SK-N-SH treated with all-trans-retinoic acid at 6 μM for 48 hours (cell line): ENCODE measurements around the gene KLHDC8B.

Experiments used
- ATAC-seq: fragments of 200-7000 bp; cut with Tn5 transposase; 3 replicates; pipeline ENCODE4 v1.9.1; 2020; ENCODE audit warnings: mild to moderate bottlenecking, moderate library complexity
- ARNTL ChIP-seq: fragments of 450-650 bp; formaldehyde crosslinking; IDR thresholded peaks from 2 replicates; pipeline ENCODE4 v1.5.0; 2020; ENCODE audit warnings: low read depth, mild to moderate bottlenecking, moderate library complexity, borderline replicate concordance
- BACH2 ChIP-seq: fragments of 250-450 bp; sonication (Bioruptor Pico); IDR thresholded peaks from 2 replicates; pipeline ENCODE4 v1.9.0; 2021; ENCODE audit warnings: mild to moderate bottlenecking, borderline replicate concordance
- CREB5 ChIP-seq: fragments of 250-450 bp; sonication (Bioruptor Pico); IDR thresholded peaks from 2 replicates; pipeline ENCODE4 v1.5.1; 2020; ENCODE audit warnings: low read depth, mild to moderate bottlenecking, moderate library complexity
- CSDC2 ChIP-seq: fragments of 250-450 bp; sonication (Bioruptor Pico); IDR thresholded peaks from 2 replicates; pipeline ENCODE4 v1.5.0; 2020; ENCODE audit warnings: mild to moderate bottlenecking, moderate library complexity
- ESRRG ChIP-seq: fragments of 250-450 bp; sonication (Bioruptor Pico); IDR thresholded peaks from 2 replicates; pipeline ENCODE4 v1.6.1; 2021; ENCODE audit warnings: mild to moderate bottlenecking
- ISL1 ChIP-seq: fragments of 250-450 bp; sonication (Bioruptor Pico); IDR thresholded peaks from 2 replicates; pipeline ENCODE4 v2.1.2; 2022; ENCODE audit warnings: mild to moderate bottlenecking, moderate library complexity
- OSR1 ChIP-seq: fragments of 250-450 bp; sonication (Bioruptor Pico); IDR thresholded peaks from 2 replicates; pipeline ENCODE4 v1.8.0; 2022; ENCODE audit warnings: moderate library complexity, mild to moderate bottlenecking, inconsistent platforms
- PATZ1 ChIP-seq: fragments of 250-450 bp; sonication (Bioruptor Pico); IDR thresholded peaks from 2 replicates; pipeline ENCODE4 v1.8.0; 2020; ENCODE audit warnings: mild to moderate bottlenecking, moderate library complexity, borderline replicate concordance
- POU6F1 ChIP-seq: fragments of 250-450 bp; sonication (Bioruptor Pico); IDR thresholded peaks from 2 replicates; pipeline ENCODE4 v1.8.0; 2021; ENCODE audit warnings: low read depth, mild to moderate bottlenecking, moderate library complexity, borderline replicate concordance
- PPARA ChIP-seq: fragments of 250-450 bp; sonication (Bioruptor Pico); IDR thresholded peaks from 2 replicates; pipeline ENCODE4 v1.5.0; 2020; ENCODE audit warnings: mild to moderate bottlenecking, borderline replicate concordance
- RARB ChIP-seq: fragments of 250-450 bp; sonication (Bioruptor Pico); IDR thresholded peaks from 2 replicates; pipeline ENCODE4 v1.8.0; 2021; ENCODE audit warnings: mild to moderate bottlenecking, moderate library complexity
- SNAI2 ChIP-seq: fragments of 250-450 bp; sonication (Bioruptor Pico); IDR thresholded peaks from 2 replicates; pipeline ENCODE4 v1.5.0; 2020; ENCODE audit warnings: mild to moderate bottlenecking, moderate library complexity
- TCF4 ChIP-seq: fragments of 250-450 bp; sonication (Bioruptor Pico); IDR thresholded peaks from 2 replicates; pipeline ENCODE4 v1.8.0; 2021; ENCODE audit warnings: mild to moderate bottlenecking, moderate library complexity, borderline replicate concordance
- TOX ChIP-seq: fragments of 250-450 bp; sonication (Bioruptor Pico); IDR thresholded peaks from 2 replicates; pipeline ENCODE4 v1.8.0; 2021; ENCODE audit warnings: mild to moderate bottlenecking, moderate library complexity, borderline replicate concordance
- TSHZ2 ChIP-seq: fragments of 250-450 bp; sonication (Bioruptor Pico); IDR thresholded peaks from 2 replicates; pipeline ENCODE4 v1.5.0; 2020; ENCODE audit warnings: mild to moderate bottlenecking, moderate library complexity
- ZC3H10 ChIP-seq: fragments of 250-450 bp; sonication (Bioruptor Pico); IDR thresholded peaks from 2 replicates; pipeline ENCODE4 v1.5.1; 2021; ENCODE audit warnings: mild to moderate bottlenecking, moderate library complexity
- ZFP3 ChIP-seq: fragments of 250-450 bp; sonication (Bioruptor Pico); IDR thresholded peaks from 2 replicates; pipeline ENCODE4 v1.5.0; 2020; ENCODE audit warnings: mild to moderate bottlenecking, moderate library complexity
- ZFP30 ChIP-seq: fragments of 450-650 bp; formaldehyde crosslinking; IDR thresholded peaks from 2 replicates; pipeline ENCODE4 v1.5.0; 2022; ENCODE audit warnings: mild to moderate bottlenecking, moderate library complexity
- ZNF565 ChIP-seq: fragments of 450-650 bp; formaldehyde crosslinking; conservative IDR thresholded peaks from 2 replicates; pipeline ENCODE4 v1.5.0; 2020; ENCODE audit warnings: low read depth, mild to moderate bottlenecking, moderate library complexity
- ZNF70 ChIP-seq: fragments of 450-650 bp; formaldehyde crosslinking; IDR thresholded peaks from 2 replicates; pipeline ENCODE4 v1.5.0; 2020; ENCODE audit warnings: mild to moderate bottlenecking, moderate library complexity
- ZNF8 ChIP-seq: fragments of 450-650 bp; formaldehyde crosslinking; IDR thresholded peaks from 2 replicates; pipeline ENCODE4 v1.5.0; 2020; ENCODE audit warnings: mild to moderate bottlenecking, moderate library complexity

The KLHDC8B gene

GRCh38 chr3:49124991-49125670, 46.3 kb upstream of the KLHDC8B start:
- ATAC-seq, result no peak
- TF ChIP-seq CREB5 (CRISPR knock-in tag) (no peak), CSDC2 (CRISPR knock-in tag) (no peak), ZNF8 (CRISPR knock-in tag) (no peak), ZFP3 (CRISPR knock-in tag) (no peak), ESRRG (CRISPR knock-in tag) (no peak), ISL1 (CRISPR knock-in tag) (no peak), RARB (CRISPR knock-in tag) (no peak), TSHZ2 (CRISPR knock-in tag) (no peak), BACH2 (CRISPR knock-in tag) (no peak), SNAI2 (CRISPR knock-in tag) (no peak), PPARA (no peak), ZNF565 (CRISPR knock-in tag) (no peak), TCF4 (CRISPR knock-in tag) (no peak), POU6F1 (no peak), ZFP30 (CRISPR knock-in tag) (no peak), TOX (CRISPR knock-in tag) (no peak), ZC3H10 (CRISPR knock-in tag) (no peak), ARNTL (CRISPR knock-in tag) (no peak)

- ATAC-seq, result no peak
- TF ChIP-seq ZNF70 (CRISPR knock-in tag), result no peak
- no peak for TF ChIP-seq PATZ1
Measured at GRCh38 chr3:49131040-49131439, 40.4 kb upstream of the KLHDC8B start.

- no peak for ATAC-seq
- TF ChIP-seq BACH2 (CRISPR knock-in tag) (no peak), PATZ1 (no peak), CREB5 (CRISPR knock-in tag) (no peak), ESRRG (CRISPR knock-in tag) (no peak), CSDC2 (CRISPR knock-in tag) (no peak), RARB (CRISPR knock-in tag) (no peak), POU6F1 (no peak), OSR1 (no peak), ZFP3 (CRISPR knock-in tag) (no peak), ISL1 (CRISPR knock-in tag) (no peak), ZFP30 (CRISPR knock-in tag) (no peak), ZC3H10 (CRISPR knock-in tag) (no peak), ZNF8 (CRISPR knock-in tag) (no peak), TCF4 (CRISPR knock-in tag) (no peak), ZNF565 (CRISPR knock-in tag) (no peak), TOX (CRISPR knock-in tag) (no peak)
Measured at GRCh38 chr3:49131576-49131975, 39.8 kb upstream of the KLHDC8B start.
